C4-2B (cell line): ENCODE data around the gene LOXL4.

Source experiments
- H3K27ac ChIP-seq: fragments of 450-650 bp; 2 replicates; pipeline ENCODE4 v1.5.1; 2017
- CTCF ChIP-seq: fragments of 450-650 bp; conservative IDR thresholded peaks from 2 replicates; pipeline ENCODE4 v1.5.1; 2017; ENCODE audit warnings: mild to moderate bottlenecking
- ZFX ChIP-seq: fragments of 450-650 bp; IDR thresholded peaks from 2 replicates; pipeline ENCODE4 v1.6.1; 2017

LOXL4 gene

DNA sequence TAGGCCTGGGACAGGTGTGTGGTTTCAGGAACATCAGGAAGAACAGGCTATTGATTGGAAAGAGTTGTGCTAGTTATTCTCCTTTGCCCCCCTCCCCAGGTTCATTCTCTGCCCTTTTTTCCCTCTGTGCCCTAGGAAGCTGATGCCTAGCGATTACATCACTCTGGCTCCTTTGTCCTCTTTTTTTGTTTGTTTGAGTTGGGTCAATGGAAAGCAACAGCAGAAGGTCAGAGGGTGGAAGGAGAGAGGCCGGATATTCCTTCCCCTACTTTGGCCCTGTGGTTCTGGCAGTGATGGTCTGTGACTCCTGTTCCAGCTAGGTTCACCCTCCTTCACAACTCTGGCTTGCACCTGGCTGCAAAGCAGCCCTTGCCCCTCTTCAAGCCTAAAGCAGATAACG is 18.9 kb downstream of the LOXL4 start:
- no peak overlapping the region for H3K27ac ChIP-seq
- no peak for TF ChIP-seq ZFX
- TF ChIP-seq CTCF = no peak

- TF ChIP-seq CTCF (no peak), ZFX (no peak)
- no peak overlapping the region for H3K27ac ChIP-seq
These were observed 20.0 kb downstream of the LOXL4 start for GRCh38 chr10:98248018-98248417.

- no peak for TF ChIP-seq CTCF
- no peak for TF ChIP-seq ZFX
- no peak overlapping the region for H3K27ac ChIP-seq
These were observed 20.8 kb downstream of the LOXL4 start for GRCh38 chr10:98246911-98247805.

- TF ChIP-seq ZFX (no peak), CTCF (no peak)
- H3K27ac ChIP-seq = no peak overlapping the region
These were observed 23.4 kb downstream of the LOXL4 start for GRCh38 chr10:98244586-98244985.

DNA sequence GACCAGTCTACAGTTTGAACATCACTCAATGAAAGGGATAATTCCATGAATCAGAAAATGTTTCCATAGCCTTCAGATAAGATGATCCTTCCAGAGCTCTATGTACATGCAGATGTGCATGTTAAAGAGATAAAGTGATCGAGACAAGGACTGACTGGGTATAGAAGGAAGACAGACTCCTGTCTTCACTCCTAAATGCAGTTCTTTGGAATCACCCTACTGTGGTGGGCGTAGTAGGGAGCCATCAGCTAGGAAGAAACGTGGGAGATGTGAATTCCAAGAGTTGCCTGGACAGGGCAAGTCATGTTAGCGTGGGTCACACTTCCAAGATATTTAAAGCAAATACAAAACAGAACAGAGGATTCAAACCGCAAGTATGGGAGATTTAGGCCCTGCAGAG is 23.9 kb downstream of the LOXL4 start:
- no peak overlapping the region for H3K27ac ChIP-seq
- TF ChIP-seq CTCF (no peak), ZFX (no peak)

GRCh38 chr10:98242823-98243222 is 25.2 kb downstream of the LOXL4 start:
- TF ChIP-seq ZFX (no peak), CTCF (peak; percentile 50)

DNA sequence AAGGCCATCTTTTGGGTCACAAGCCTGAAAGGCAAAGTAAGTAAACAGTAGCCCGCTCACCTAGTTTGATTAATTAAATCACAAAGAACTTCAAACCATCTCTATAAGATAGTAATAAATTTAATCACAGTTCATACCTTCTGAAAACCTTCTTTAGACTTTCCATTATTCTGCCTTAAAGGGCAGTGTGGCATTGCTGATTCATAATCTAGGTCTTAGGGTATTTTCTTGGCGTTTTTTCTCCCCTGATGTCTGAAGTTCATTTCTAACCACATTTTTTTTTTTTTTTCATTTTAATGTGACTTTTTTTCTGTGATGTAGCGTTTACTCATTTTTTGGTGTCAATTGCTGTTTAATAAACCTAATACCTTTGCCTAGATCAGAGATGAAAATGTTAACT is 27.5 kb downstream of the LOXL4 start:
- TF ChIP-seq ZFX = no peak
- TF ChIP-seq CTCF = no peak
- H3K27ac ChIP-seq = no peak overlapping the region

More at GRCh38 chr10:98242823-98243222, 25.2 kb downstream of the LOXL4 start:
- no peak overlapping the region for H3K27ac ChIP-seq
